IPS DF 6.9 (cell line): ENCODE data around the gene SLC22A23.
A peak's percentile ranks its signal among the peaks of the same experiment; 100 is the strongest.

ENCODE experiments used
- DNase-seq: peaks from one replicate; pipeline ENCODE4 v3.0.0-alpha.2; 2013; ENCODE audit warnings: low read depth, low spot score
- H3K27ac ChIP-seq: one replicate; pipeline ENCODE4 v1.5.1; 2013; ENCODE audit warnings: low read length, control low read depth
- H3K27me3 ChIP-seq: 2 replicates; pipeline ENCODE4 v1.6.1; 2013; ENCODE audit warnings: mild to moderate bottlenecking, low read length; ENCODE audit not compliant: control insufficient read depth, insufficient read depth
- H3K36me3 ChIP-seq: 2 replicates; pipeline ENCODE4 v1.6.1; 2013; ENCODE audit warnings: low read length; ENCODE audit not compliant: control insufficient read depth, insufficient read depth
- H3K4me1 ChIP-seq: 2 replicates; pipeline ENCODE4 v1.6.1; 2013; ENCODE audit warnings: low read length; ENCODE audit not compliant: control insufficient read depth, insufficient read depth
- H3K4me3 ChIP-seq: 2 replicates; pipeline ENCODE4 v1.5.1; 2013; ENCODE audit warnings: mild to moderate bottlenecking, low read length
- H3K9me3 ChIP-seq: 2 replicates; pipeline ENCODE4 v1.6.1; 2013; ENCODE audit warnings: low read length, inconsistent platforms; ENCODE audit not compliant: control insufficient read depth, insufficient read depth
- WGBS: extraction: QIAGEN DNeasy Blood & Tissue Kit; methylation state at CpG from one replicate; pipeline ENCODE4 v1.1.7; 2013; ENCODE audit warnings: mixed read lengths, missing lambda C conversion rate; ENCODE audit not compliant: insufficient read length, insufficient coverage; 5-methylcytosine and 5-hydroxymethylcytosine counted together

The SLC22A23 gene

DNA sequence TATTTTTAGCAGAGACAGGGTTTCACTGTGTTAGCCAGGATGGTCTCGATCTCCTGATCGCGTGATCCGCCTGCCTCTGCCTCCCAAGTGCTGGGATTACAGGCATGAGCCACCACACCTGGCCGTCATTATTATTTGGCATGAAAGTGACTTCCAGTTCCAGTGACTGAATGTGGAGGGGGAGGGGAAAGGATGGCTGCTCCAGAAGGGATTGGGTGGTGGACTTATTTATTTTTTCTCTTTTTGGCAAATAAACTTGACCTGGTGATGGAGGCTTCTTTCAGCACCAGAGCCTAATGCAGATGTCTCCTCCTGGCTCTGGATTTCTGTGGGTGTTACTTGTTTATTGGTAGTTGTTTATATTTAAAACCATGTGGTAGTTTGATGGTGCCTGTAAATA, 16.9 kb upstream of the SLC22A23 start:
- Histone ChIP-seq H3K4me1 (no peaks in the 10 kb centered on the region; the same call in none of the 2 replicates), H3K36me3 (no peaks in the 10 kb centered on the region), H3K4me3 (no peak overlapping the region), H3K27me3 (no peaks in the 10 kb centered on the region), H3K9me3 (no peaks in the 10 kb centered on the region), H3K27ac (no peak overlapping the region)
- DNase-seq: no peak
- no CpG with 5 or more reads among the region's 5 CpGs for WGBS

DNA sequence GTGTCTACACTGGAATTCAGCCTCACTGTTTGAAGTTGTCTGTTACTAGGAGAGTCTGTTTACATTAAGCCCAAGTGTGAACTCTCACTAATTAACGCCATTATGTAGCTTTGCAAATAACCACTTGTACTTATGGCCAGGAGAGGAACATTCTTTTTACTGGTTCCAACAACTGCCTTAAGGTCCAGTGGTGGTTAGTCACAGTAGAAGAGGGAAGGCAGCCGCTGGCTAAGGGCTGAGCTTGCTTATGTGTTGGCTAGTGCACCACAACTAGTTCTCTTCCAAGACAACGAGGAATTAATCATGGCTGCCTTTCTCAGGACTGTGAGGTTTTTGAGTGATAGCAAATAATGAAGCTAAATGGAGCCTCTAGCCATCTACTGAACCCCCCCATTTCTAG, 14.9 kb upstream of the SLC22A23 start:
- peaks cover 2% of the 10 kb centered on the region; the same call in 1 of the 2 replicates for H3K4me1 ChIP-seq
- H3K27me3 ChIP-seq: no peaks in the 10 kb centered on the region
- no peaks in the 10 kb centered on the region for H3K9me3 ChIP-seq
- H3K4me3 ChIP-seq: no peak overlapping the region
- DNase-seq: no peak
- no peak overlapping the region for H3K27ac ChIP-seq
- WGBS: no CpG with 5 or more reads among the region's 3 CpGs
- H3K36me3 ChIP-seq: no peaks in the 10 kb centered on the region

DNA sequence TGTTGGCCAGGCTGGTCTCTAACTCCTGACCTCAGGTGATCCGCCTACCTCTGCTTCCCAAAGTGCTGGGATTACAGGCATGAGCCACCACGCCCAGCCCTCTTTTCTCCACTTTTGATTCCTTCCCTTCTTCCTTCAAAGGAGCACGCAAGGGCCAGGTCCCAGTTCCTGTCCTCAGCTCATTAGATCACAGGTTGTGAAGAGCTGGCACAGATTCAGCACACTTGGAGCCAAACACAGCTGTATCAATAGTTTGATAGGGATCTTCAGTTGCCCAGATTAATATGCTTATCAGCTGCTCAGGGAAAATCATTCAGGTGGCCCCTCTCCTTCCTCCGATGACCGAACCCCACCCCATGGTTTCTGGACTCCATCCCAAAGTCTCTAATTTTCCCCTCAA, 14.4 kb upstream of the SLC22A23 start:
- H3K27ac ChIP-seq: no peak overlapping the region
- no CpG with 5 or more reads among the region's 5 CpGs for WGBS

DNA sequence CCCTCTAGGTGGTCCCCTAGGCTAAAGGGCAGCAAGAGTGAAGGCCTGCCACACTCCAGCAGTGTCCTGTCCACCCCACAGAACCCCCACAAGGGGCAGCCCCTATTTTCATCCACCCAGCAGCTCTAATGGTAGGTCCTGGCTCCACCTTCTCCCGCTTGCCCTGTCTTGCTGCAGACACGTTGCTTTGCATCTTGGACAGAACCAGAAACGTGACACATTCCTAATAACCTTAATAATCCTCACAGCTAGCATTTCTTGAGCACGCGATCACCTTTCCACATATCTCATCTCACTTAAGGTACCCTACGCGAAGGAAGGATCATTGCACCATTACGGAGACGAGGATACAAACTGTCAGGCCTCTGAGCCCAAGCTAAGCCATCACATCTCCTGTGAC, 11.7 kb upstream of the SLC22A23 start:
- no peaks in the 10 kb centered on the region for H3K36me3 ChIP-seq
- H3K4me1 ChIP-seq: peaks cover 3% of the 10 kb centered on the region; the same call in 1 of the 2 replicates
- no peaks in the 10 kb centered on the region for H3K9me3 ChIP-seq
- no peak overlapping the region for H3K27ac ChIP-seq
- 100% methylated on average over 2 of the region's 9 CpGs for WGBS
- H3K4me3 ChIP-seq: no peak overlapping the region
- no peaks in the 10 kb centered on the region for H3K27me3 ChIP-seq
- no peak for DNase-seq

More for the DNA sequence above, 14.4 kb upstream of the SLC22A23 start:
- Histone ChIP-seq H3K36me3 (no peaks in the 10 kb centered on the region), H3K4me1 (peaks cover 2% of the 10 kb centered on the region; the same call in 1 of the 2 replicates), H3K9me3 (no peaks in the 10 kb centered on the region), H3K4me3 (no peak overlapping the region), H3K27me3 (no peaks in the 10 kb centered on the region)
- no peak for DNase-seq

DNA sequence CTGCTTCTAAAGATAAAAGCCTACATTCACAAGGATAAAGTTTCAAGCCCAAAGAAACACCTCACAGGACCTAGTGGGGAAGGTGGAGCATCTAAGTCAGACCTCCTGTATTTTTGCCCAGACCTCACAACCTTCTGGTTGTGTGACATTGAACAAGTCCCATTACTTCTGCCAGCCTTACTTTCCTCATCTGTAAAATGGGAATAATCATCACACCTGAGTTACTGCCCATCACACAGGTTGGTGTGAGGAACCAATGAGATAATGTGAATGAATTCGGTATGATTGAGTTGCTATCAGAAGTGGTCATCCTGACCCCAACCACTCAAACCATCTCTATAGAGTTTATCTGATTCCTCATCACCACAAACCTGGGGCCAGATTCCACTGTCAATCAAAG, 11.1 kb upstream of the SLC22A23 start:
- Histone ChIP-seq H3K4me1 (peaks cover 3% of the 10 kb centered on the region; the same call in 1 of the 2 replicates), H3K27me3 (no peaks in the 10 kb centered on the region), H3K27ac (no peak overlapping the region), H3K4me3 (no peak overlapping the region), H3K36me3 (no peaks in the 10 kb centered on the region), H3K9me3 (no peaks in the 10 kb centered on the region)
- WGBS: no CpG with 5 or more reads among the region's 1 CpG
- no peak for DNase-seq

DNA sequence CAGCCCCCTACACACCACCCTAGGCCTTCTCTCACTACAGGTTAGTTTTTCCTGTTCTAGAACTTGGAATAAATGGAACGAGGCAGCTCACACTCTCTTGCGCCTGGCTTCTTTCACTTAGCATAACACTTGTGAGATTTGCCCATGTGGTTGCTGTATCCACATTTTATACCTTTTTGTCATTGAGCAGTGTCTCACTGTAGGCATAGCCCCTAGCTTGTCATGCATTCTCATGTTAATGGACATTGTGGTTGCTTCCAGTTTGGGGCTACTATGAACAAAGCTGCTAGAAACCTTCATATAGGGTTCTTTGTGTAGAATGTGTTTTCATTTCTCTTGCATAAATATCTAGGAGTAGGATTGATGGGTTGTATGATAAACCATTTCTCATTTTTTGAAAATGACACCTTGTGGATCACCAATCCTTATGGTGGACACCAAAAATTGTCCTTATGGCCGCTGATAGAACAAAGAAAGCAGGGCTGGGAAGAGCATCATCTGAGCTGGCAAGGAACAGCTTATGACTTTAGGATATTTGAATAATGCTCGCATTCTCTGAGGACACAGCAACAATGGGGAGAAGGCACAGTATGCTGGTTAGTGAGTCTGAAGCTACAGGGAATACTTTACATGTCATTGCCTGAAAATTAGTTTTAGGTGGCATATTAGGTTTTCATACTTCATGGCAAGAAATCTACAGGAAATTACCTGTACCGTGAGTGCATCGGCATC, 9.8 kb upstream of the SLC22A23 start:
- no peak overlapping the region for H3K4me3 ChIP-seq
- H3K27me3 ChIP-seq: no peaks in the 10 kb centered on the region
- H3K27ac ChIP-seq: no peak overlapping the region
- no peaks in the 10 kb centered on the region for H3K9me3 ChIP-seq
- peaks cover 3% of the 10 kb centered on the region; the same call in 1 of the 2 replicates for H3K4me1 ChIP-seq
- H3K36me3 ChIP-seq: no peaks in the 10 kb centered on the region
- WGBS: no CpG with 5 or more reads among the region's 6 CpGs
- DNase-seq: no peak

DNA sequence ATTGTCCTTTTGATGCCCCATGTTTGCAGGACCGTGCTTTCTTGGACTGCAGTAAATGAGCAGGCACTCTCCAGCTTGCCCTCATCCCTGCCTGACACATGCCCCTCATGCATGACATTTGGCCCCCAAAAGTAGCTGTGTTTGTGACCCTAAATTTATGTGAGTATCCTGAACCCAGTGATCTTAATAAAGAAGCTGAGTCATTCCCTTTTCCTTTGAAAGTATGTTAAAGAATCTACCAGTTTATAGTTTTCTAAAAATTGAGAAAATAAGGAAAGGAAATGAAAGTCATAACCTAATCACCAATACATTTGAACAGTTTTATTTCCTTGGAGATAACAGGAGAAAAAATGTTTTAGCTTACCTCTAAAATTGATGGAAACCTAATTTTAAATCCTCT, 3.4 kb upstream of the SLC22A23 start:
- no peak overlapping the region for H3K4me3 ChIP-seq
- H3K4me1 ChIP-seq: peaks cover 2% of the 10 kb centered on the region
- no peaks in the 10 kb centered on the region for H3K36me3 ChIP-seq
- no CpG with 5 or more reads among the region's 1 CpG for WGBS
- H3K9me3 ChIP-seq: no peaks in the 10 kb centered on the region
- DNase-seq: no peak
- no peaks in the 10 kb centered on the region; the same call in 1 of the 2 replicates for H3K27me3 ChIP-seq
- no peak overlapping the region for H3K27ac ChIP-seq

DNA sequence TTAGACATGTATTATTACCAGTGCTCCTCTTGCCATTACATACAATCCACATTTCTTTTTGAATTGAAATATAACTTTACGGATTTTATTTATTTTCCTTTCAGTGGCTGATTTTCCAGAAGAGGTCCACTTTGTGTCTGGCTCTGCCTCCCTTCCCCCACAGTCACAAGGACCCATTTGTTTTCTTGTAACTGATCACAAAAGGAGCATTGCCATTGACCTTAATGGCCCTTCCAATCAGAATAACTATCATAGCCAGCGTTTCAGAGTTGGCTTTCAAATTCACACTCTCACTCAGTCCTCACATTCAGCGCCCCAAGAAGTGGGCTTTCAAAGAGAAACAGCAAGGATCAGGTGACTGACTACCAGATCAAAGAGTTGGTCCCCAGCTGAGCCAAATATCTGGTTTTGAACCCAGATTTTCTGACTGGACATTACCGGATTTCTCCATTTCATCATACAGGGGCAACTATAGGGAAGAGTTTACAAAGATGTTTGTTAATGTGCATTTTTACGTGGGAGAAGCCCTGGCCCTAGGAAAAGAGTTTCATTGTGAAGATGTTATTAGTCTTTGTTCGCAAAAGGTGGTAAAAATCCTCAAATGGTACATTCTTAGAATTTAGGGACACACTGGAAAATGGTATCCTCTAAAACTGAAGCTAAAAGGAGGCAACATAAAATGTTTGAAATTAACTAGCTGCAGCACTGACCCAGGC, 2.0 kb upstream of the SLC22A23 start:
- Histone ChIP-seq H3K27ac (no peak overlapping the region), H3K36me3 (no peaks in the 10 kb centered on the region), H3K4me3 (no peak overlapping the region), H3K27me3 (peaks cover 2% of the 10 kb centered on the region; the same call in 1 of the 2 replicates), H3K4me1 (peaks cover 4% of the 10 kb centered on the region), H3K9me3 (no peaks in the 10 kb centered on the region)
- DNase-seq: no peak
- no CpG with 5 or more reads among the region's 6 CpGs for WGBS

DNA sequence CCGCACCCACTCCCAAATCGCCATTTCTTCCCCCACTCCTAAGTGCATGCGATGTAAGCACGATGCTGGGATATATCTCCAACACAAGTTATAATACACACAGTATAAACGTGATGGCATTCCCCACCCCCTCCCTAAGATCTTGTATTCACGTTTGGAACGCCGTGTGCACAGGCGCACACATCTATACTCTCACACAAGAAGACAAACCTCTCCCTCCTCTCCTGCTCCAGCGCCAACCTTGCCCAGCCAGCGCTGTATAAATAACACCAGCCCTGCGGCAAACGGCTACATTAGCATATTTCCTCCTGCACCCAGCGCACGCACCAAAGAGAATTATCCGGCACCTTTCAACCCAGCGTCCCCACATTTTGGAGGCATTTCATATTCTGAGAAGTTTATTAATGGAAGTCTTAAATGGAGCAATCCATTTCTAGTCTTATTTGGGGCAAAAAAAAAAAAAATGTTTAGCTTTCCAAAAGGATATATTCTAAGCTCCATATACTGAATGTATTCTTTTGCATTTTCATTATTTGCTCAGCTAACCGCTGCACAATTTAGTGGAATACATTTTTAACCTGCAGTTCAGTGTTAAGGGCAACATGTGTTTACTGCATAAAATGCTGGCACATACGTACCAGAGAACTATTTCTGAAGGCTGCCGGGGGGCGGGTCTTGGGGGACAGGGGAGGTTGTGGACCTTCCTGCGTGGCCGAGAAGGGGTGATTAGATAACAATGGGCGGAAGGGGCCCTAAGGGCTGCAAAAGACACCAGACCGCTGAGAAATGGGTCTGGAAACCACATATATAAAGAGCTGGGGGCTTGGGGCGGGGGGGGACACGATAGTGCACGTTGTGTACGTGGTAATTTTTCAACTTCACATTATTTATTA, 1.1 kb upstream of the SLC22A23 start:
- Histone ChIP-seq H3K4me3 (peak overlapping the region; percentile 58; the same call in 1 of the 2 replicates), H3K27ac (no peak overlapping the region), H3K36me3 (no peaks in the 10 kb centered on the region), H3K9me3 (no peaks in the 10 kb centered on the region), H3K27me3 (peaks cover 2% of the 10 kb centered on the region; the same call in 1 of the 2 replicates), H3K4me1 (peaks cover 4% of the 10 kb centered on the region)
- no CpG with 5 or more reads among the region's 29 CpGs for WGBS
- DNase-seq: no peak

DNA sequence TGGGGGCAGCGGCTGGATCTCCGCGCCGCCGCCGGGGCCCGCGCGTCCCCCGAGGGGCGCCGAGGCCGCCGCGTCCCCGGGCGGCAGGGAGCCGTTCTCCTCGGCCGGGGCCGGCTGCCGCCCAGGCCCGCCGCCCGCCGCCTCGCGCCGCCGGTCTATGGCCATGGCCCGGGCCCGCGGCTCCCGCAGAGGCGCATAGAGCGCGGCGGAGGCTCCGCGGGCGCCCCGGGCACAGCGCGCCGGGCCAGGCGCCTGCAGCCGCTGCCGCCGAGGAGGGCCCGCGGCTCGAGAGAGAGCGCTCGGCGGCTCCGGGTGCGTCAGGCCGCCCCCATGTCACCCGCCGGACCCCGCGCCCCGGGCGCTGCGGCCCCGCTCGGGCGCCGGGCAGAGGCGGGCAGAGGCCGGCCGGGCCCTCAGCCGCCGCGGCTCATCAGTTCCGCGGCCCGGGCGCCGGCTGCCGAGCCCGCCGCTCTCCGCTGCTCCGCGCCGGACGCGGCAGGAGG, 404 bp downstream of the SLC22A23 start:
- Histone ChIP-seq H3K36me3 (no peaks in the 10 kb centered on the region), H3K27ac (no peak overlapping the region), H3K9me3 (no peaks in the 10 kb centered on the region), H3K27me3 (peaks cover 2% of the 10 kb centered on the region; the same call in 1 of the 2 replicates), H3K4me3 (peak overlapping the region; percentile 58), H3K4me1 (peaks cover 4% of the 10 kb centered on the region)
- DNase-seq: no peak
- no CpG with 5 or more reads among the region's 89 CpGs for WGBS
